Hematopoietic multipotent progenitor cell treated with erythropoietin and hydrocortisone succinate and interleukin-3 and kit ligand, for 17 days (in vitro differentiated cells): Measurements from ENCODE around the gene CYP19A1.

ENCODE experiments used
- DNase-seq: peaks from one replicate; pipeline ENCODE4 v3.0.0-alpha.2; 2015; ENCODE audit warnings: low spot score

Gene CYP19A1

GRCh38 chr15:51183076-51183475 is 155.3 kb downstream of the CYP19A1 start:
- DNase-seq = no peak

DNA sequence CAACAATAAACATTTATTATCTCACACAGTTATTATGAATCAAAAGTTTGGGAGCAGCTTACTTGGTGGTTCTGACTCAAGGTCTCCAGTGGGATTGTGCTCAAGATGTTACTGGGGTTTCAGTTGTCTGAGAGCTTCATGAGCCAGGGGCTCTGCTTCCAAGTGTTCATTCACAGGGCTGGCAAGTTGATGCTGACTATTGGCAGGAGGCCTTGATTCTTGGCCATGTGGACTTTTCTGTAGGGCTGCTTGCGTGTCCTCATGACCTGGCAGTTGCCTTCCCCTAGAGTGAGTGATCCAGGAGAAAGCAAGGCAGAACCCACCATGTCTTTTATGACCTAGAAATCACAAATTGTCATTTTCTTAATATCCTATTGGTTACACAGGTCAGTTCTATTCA is 156.5 kb downstream of the CYP19A1 start:
- no peak for DNase-seq

DNA sequence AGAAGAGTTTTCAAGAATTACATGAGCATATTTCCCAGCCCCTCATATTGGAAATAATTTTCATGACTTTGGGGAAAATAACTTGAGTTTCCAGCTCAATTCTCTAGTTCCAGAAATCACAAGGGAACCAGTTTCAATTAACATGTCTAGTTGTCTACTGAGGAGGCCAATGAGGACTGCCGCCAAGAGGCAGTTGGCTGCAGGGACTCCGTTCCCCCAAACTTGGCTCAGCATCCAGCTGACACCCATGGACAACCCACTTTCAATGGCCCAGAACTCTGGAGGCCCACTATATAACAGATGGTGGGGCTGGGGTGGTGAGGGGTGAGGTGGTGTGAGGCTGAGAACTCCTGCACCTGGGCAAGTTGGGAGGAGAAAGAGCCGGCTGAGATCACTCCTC is 157.2 kb downstream of the CYP19A1 start:
- no peak for DNase-seq

DNA sequence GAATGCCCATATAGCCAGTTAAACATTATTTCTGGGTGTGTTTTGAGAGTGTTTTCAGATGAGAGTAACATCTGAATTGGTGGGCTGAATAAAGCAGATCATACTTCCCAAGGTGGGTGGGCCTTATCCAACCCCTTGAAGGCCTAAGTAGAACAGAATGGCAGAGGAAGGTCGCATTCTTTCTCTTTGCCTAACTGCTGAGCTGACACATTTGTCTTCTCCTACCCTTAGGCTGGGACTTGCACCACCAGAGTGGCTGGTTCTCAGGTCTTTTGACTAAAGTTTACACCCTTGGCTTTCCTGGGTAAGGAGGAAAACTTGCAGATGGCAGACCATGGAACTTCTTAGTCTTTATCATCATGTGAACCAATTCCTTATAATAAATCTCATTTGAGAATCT is 157.9 kb downstream of the CYP19A1 start:
- no peak for DNase-seq

DNA sequence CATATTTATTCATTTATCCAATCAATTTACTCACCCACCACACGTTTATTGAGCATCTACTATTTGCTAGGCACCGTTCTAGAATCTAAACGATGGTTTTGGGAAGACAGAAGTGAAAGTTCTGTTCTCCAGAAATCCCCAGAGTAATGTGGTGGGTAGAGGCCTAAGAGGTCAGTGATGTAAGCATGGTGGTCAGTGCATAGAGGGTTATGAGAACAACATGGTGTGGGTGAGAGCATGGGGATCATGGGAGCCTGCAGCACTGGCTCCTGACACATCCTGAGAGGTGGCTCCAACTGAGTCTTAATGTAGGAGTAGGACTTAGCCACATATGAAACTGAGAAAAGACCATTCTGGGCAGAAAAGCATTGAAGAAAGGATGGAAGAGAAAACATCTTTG is 158.4 kb downstream of the CYP19A1 start:
- no peak for DNase-seq

DNA sequence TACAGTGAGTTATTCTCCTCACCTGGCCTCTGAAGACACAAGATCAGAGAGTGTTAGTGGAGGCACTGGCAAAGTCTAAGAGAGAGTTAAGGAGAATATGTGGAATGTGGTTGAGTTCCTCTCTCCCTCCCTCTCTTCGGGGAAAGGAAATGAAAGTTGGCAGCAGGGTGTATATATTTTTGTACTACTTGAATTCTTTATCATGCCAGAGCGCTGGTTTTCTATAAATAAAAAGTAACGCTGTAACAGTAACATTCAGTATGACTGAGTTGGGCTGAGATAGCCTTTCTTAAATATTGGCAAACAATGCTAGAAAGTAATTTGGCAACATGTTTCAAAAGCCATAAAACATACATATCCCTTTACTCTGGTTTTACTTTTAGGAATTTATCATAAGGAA is 166.2 kb downstream of the CYP19A1 start:
- no peak for DNase-seq

DNA sequence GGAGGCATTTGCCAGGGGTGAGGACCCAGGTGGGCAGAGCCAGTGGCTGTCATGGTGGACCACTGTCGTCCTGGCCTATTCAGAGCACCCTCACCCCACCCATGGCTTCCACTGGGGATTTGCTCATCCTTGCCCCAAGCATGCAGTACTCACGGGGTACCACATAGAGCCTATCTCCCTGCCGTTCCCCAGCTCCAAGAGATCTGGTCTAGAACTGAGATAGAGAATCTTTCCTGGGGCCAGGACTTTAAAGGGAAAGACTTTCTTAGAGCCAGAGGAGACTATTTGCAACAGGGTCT is 166.8 kb downstream of the CYP19A1 start:
- no peak for DNase-seq

GRCh38 chr15:51170882-51171633 is 167.3 kb downstream of the CYP19A1 start:
- no peak for DNase-seq

DNA sequence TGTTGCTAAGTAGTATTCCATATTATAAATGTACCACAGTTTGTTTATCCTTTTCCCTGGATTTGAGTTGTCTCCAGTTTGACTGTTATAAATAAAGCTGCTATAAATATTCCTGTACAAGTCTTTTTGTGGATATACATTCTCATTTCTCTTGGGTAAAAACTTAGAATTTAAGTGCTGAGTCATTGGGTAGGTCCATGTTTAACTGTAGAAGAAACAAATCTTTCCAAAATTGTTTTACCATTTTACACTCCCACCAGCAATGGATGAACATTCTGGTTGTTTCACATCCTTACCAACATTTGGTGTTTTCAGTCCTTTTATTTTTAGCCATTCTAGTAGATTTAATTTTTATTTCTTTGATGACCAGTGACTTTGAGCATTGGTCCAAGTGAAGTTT is 169.7 kb downstream of the CYP19A1 start:
- DNase-seq = no peak

DNA sequence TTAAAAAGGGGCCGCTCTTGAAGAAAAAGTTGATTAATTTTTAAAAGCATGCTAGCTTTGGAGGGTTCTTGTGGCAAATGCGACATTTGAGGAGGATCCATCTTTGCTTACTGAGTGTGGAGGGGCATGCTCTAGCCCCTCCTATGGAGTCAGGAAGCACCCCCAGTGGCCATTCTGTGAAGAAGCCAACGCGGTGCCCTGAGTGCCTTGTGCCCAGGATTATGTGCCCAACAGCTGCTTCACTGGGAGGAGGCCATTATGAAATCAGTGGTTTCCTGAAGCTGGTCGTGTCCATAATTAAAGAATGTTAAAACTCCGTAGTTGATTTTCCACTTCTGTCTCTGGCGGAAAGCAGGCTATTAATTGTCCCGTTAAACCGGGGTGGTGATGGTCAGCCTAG is 174.6 kb downstream of the CYP19A1 start:
- DNase-seq = no peak

DNA sequence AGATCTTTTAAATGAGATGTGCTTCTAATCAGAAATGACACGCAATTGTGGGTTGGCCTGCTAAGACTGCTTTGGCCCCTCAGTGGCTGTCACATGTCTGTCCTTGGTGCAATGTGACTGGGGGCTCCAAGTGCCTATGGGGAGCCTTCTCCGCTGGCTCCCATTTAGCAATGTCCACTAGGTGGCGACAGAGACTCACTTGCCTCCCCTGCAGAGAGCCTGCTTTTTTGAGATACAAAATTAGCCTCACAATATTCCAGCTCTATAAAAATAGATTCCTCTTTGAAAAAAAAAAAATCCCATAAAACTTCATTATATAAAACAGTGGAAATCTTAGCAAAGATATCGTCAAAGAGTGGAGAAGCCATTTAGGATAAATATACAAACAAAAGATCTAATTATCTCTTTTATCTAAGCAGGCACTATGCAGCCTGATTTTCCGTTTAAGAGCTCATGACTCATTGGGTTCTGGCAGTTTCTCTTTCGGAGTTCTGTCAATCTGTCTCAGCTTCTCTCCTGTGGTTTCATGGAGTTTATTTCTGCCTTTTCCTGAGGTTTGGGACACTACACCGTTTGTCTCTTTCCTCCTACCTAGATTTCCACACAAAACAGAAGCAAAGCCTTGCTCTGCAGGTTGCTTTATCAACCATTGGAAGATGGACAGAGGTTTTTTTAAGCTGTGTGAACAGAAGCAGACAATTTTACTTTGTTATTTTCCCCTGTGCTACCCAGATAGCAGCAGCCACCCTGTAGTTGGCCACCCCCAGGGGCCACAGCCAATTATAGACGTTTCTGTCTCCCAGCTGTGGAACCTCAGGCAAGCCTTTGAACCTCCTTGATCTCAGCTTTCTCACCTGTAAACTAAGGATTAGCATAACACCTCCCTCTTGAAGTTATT is 175.3 kb downstream of the CYP19A1 start:
- DNase-seq = peak; percentile 59

- DNase-seq = no peak
These were observed 176.7 kb downstream of the CYP19A1 start for GRCh38 chr15:51161491-51162220.

- no peak for DNase-seq
These were observed 177.9 kb downstream of the CYP19A1 start for GRCh38 chr15:51160484-51160883.
